M059J (cell line): ENCODE results near the gene PHF21A. TPM values are rescaled to one million over a fixed set of nuclear protein-coding genes. Genes with fewer than 3 reads are reported as not detected.
A peak's percentile ranks its signal among the peaks of the same experiment; 100 is the strongest.

Source experiments
- DNase-seq: peaks from one replicate; pipeline ENCODE4 v3.0.0-alpha.2; 2012; ENCODE audit warnings: low read depth
- total RNA-seq: library from RNA; depleted of rRNA; stranded (reverse); fragments of >200 nt; shearing (Covaris generic); gene quantifications from 2 replicates; pipeline ENCODE4 v1.2.3, GENCODE V29; 2014

Gene PHF21A
- total RNA-seq, 1 experiment from 2014 or later, result 19.7 TPM

DNA sequence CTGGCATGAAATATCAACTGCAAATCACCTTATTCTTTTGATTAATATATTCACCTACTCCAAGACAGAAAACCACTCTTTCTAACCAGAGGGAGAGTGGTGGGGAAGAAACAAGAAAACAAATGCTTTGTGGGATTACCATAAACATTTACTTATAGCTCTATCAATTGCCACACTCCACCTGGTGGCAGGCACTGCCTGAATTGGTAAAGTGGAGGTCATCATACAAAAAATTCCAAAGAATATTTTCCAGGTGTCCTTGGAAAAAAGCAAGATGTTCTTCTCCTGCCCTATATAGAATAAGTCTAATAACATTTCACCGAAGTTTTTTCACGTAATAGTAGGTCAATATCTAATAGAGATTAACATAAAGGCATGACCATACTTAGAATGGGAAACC lies 45.3 kb downstream of the PHF21A start:
- no peak for DNase-seq

DNA sequence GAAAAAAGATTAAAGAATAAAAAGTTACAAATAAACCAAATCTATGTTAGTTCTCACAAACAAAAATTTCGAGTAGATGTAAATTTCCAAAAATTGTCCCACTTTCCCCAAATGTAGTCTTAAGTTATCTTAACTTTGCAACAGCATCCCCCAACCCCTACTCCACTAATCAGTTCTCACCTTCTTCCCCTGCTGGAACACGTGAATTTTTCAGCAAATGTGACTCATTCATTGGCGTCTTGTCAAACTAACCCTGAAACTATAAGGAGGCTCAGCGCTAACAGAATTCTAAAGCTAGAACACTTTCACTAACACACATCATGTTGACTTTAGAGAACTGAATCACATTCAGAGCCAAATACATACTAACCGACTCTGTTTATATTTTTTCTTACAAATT lies 46.1 kb downstream of the PHF21A start:
- peak; percentile 72 for DNase-seq

DNA sequence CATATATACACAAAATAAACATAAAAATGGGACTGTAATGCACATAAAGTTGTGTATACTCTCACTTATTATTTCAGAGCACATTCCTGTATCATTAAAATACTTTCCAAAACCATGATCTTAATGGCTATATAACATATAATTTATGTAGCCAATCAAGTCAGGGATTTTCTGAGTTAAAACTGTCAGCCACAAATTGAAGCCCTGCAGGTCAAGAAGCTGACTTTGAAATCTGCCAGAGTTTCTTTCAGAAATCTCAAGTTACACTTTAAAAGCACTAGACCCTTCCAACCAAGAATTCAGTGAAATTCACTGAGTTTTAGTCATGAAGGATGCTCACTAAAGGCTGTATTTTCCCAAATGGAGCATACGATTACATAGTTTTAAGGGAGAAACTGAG lies 47.6 kb downstream of the PHF21A start:
- DNase-seq, result no peak

DNA sequence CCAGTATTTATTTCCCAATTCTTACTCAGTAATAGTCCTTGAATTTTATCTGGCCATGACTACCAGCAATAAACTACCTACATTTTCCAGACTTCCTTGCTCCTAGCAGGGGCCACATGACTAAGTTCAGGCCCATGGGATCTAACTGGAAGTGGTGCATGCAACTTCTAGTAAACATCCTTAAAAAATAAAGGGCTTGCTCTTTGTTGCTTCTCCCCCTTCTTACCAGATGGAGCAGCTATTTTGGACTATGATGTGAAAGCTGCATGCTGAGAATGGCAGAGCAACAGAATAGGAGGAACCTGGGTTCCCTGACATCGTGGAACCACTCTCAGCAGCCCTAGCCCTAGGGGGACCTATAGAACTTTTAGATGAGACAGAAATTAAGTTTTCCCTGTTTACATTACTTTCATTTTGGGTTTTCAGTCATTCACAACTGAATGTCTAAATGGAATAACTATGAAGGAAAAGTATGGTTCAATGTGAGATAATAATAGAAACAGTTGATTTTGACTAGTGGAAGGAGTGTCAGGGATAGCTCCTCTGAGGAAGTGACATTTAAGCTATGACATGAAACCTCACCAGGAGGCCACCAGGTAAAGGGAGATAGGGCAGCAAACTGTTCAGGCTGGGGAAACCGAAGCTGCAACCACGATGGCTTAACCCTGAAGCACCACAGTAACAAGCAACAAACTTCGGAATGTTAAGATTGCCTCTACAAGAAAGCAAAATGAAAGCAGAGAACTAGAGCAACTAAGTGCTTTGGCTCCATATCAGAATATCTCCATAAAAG lies 48.9 kb downstream of the PHF21A start:
- no peak for DNase-seq

DNA sequence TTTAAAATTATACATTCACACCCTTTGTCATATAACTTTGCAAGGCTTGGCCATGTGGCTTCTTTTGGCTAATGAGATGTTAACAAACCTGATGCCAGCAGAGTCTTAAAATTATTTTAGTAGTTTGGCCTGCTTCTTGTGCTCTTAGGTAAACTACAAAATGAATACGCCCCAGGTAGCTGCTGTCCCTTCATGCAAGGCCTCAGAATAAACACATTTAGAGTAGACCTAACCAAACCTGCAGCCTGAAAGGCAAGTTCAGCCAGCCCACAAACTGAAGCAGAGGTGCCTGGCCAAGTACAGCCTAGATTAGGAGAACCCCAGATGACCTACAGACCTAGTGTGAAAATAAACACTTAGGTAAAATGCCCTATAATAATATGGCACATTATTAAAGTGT lies 50.2 kb downstream of the PHF21A start:
- no peak for DNase-seq

DNA sequence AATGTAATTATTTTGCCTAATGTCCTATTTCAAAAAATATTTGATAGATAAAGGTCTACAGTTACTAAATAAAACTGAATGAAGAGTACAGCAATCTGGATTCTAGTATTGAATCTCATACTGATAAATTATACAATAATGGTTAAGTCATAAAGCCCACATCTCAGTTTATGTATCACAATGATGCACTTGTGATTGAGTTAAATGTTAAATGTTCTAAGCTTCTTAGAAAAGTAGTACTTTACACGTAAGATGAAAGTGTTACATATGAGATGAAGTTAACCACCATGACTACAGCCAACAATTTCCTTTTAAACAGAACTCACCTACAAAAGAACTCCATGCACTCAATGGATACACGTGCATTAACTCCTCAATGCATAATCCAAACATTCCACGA lies 51.7 kb downstream of the PHF21A start:
- DNase-seq, result no peak

DNA sequence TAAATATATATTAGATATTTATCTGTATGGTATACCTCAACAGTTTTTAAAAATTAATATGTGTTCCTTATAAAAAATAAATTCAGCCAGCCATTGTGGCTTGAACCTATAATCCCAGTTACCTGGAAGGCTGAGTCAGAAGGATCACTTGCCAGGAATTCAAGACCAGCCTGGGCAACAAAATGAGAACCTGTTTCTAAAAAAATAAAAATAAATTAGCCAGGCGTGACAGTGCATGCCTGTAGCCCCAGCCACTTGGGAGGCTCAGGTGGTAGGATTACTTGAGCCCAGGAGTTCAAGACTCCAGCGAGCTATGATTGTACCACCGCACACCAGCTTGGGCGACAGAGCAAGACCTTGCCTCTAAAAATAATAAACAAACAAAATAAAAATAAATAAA lies 54.9 kb downstream of the PHF21A start:
- DNase-seq, result no peak

DNA sequence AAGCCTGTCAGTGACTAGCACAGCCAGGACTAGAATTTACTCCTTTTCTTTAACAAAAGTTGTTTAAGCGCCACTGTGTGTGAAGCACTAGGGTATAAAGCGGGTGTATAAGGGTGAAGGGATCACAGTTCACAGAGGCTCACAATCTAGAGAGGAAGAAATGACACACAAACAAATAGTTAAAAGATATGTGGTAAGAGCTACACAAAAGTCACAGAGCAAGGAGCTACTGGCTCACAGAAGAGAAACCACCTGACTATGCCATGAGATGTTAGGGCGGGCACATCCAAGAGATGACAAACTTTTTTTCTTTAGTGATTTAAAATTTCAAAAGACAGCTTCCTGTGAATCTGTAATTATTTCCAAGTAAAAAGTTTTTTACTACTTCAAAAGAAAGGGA lies 55.6 kb downstream of the PHF21A start:
- no peak for DNase-seq

DNA sequence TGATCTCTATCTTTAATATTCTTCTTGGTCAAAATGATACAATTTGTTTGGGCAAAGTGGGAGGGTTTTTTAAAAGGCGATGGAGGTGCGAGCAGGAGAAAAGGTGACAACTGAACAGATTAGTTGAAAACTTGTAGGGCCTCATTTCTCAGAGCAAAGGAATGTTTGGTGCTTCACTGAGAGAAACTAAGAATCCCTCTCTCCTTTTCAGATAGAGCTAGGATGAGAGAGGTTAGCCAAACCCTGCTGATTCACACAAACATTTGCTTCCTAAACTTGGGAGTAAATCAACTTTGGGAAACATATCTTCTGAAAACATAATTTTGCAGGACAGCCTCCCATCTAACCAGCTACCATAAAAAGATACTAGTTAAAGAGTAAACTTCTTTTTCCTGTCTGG lies 57.0 kb downstream of the PHF21A start:
- DNase-seq, result no peak

DNA sequence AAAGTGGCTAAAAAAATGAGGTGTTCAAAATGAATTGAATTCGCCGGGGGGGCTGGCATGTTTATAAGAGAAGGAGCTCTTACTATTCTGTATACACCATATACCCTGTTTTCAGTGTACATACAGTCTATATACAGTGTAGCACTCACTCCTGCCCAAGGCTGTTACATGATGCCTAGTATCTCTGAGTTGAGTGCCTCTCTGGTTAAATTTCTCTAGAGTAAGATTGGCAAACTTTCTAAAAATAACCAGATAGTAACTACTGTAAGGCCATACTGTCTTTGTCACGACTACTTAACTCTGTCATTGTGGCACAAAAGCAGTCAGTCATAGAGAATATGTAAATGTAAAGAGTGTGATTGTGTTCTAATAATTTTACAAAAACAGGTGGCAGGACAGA lies 58.1 kb downstream of the PHF21A start:
- no peak for DNase-seq

DNA sequence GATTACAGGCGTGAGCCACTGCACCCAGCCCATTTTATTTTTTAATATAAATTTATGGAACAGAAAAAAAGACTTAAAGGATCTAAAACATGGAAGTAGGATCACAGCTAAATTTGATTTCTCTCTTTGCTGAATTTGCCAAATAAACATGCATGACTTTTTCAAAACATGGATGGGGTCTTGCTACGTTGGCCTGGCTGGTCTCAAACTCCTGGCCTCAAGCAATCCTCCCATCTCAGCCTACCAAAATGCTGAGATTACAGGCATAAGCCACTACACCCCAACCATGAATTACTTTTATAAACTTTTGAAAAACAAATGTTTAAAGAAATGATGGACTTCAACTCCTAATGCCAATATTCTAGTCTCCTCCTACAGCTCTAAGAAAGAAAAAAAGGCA lies 61.2 kb downstream of the PHF21A start:
- no peak for DNase-seq

DNA sequence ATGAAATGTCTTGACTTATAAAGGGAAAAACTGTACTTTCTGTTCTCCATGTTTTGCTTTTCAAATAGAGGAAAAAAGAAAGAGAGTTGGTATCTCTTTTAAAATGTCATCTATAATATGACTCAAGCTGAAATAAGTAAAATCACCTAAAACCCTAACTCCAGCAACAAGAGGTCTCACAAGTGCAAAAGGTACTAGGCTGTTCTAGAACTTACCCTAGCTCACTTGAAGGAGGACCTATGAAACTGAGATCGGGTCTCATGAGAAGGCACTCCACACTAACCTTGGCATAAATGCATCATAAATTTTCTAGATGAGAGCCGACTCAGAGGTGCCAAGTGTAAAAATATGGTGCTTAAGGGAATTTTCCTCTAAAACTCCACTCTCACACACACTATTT lies 63.8 kb downstream of the PHF21A start:
- DNase-seq, result no peak

DNA sequence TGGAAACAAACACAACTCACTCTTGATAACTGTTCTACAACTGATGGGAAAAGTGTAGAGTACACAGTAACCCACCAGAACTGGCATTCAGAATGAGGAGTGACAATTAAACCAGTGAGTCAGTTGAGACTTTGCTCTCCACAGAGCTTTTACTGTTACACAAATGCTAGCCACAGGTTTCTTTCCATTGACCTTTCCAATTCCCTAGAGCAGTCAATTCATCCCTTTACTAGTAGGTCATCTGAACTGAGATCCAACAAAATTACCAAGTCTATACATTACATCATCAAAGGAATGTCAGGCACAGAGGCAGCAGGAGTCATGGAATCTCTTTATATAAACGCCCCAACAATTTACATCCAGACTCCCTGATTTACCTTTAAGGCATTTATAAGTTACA lies 65.9 kb downstream of the PHF21A start:
- peak; percentile 45 for DNase-seq

DNA sequence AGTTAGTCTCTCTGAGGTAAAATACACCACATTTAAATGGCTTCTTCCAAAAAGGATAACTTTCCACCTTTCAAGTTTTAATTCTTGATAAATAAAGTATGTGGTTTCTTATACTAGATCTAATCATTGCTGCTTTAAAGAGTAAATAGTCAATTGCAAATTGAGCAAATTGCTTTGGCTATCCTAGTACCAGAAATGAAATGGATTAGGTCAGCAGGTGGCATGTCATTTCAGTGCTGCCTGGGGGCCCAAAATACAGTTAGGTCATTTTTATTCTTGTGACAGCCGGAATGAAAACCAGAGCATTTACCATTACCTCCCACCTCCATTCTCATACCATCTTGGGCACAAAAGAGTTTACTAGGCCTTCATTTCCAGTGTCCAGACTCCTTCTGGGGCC lies 70.2 kb downstream of the PHF21A start:
- DNase-seq, result no peak

DNA sequence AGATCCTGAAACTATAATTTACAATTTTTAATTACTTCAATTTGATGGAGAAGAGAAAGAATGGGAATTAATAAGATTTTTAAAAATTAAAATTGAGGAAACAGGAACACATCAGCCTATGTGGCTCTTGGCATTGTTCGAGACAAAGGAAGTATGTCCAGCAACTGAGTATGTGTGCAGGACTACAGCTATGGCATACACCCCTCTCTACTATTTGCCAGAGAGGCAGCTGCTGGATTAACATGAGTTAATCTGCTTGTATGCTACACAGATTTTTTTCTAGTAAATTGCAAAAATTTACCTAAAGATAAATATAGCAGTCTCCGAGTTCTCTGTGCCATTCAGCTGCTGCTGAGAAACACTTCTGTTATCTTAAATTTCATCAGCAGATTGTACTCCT lies 70.6 kb downstream of the PHF21A start:
- DNase-seq, result no peak

DNA sequence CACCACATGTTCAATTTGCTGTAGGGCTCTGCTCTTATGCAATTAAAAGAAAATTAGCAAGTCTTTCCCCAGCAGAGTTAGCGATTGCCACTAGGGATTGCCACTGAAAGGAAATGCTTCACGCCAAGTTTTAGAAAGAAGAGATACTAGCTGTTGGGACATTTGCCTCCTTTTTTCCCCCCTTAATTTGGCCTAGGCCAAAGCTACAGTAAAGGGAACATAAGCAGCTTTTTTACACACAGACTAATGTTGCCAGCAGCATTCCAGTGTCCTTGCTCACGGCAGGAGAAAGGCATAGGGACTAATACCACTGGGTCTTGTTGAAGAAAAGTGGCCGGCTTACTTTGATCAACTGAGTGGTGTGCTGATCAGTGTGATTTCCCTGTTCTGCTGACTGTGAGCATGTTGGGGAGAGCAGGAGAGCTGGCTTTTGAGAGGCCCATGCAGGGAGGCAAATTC lies 71.2 kb downstream of the PHF21A start:
- DNase-seq, result peak; percentile 68

DNA sequence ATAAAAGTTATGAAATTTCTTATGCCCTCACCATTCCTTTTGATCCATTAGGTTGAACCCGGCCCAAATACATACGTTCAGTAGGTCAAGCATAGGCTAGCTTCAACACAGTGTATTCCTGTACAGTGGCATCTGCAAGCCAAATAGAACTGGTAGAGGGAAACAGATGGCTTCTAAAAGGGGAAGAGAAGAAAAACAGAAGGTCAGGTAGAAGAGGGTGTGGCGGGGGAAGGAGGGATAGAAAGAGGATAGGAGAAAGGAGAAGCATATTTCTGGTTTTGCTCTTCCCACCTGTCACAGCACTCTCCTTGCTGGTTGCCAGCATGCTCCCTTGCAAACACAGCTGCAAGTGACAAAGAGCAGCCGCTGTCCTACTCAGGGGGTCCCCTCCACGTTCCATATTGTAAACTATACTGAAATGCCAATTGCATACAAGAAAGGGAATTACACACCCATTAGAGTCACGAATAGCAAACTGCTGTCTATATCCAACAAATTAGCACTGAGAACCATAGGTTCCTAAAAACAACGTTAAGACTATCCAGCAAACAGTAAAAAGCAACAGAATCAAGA lies 71.8 kb downstream of the PHF21A start:
- DNase-seq, result no peak

DNA sequence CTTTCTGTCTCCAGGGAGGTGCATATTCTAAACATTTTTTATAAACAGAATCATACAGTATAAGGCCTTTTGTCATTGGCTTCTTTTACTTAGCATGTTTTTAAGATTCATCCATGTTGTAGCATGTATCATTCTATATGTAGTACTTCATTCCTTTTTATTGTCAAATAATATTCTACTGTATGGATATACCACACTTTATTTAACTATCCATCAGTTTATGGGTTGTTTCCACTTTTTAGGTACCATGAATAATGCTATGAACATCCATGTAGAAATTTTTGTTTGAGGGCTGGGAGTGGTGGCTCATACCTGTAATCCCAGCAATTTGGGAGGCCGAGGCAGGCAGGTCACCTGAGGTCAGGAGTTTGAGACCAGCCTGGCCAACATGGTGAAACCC lies 73.1 kb downstream of the PHF21A start:
- DNase-seq, result no peak

DNA sequence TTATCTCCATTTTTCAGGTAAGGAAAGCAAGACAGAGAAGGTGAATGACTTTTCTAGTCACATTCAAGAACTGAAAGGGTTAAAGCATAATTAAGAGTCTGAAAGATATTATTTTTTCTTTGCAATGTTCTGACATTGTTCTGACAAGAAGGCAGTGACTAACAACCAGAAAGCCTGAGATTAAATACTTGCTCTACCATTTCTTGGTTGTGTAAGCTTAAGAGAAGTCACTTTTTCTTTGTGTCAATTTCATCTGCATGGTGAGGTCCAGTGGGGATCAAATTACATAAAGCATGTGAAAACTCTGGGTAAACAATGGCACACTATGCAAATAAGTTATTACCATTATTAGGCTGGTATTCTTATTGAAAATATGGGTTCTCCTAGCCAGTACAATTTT lies 73.7 kb downstream of the PHF21A start:
- DNase-seq, result peak; percentile 10

DNA sequence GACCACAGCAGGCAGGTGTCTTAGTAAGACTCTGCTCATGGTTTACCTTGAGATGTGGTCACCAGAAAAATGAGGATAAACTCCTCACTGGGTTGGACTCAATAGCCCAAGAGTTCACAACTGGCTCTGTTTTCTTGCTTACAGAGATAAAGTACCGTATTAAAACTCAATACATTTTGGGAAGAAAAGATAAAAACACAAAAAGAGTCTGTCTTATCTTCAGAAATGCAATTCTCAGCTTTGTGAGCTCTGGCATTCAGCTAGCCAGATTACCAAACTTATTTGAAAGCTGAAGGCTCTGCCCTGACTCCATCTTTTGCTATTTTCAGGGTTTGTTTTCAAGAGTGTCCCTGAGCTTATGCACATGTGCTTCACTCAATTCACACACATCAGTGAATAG lies 75.4 kb downstream of the PHF21A start:
- no peak for DNase-seq

DNA sequence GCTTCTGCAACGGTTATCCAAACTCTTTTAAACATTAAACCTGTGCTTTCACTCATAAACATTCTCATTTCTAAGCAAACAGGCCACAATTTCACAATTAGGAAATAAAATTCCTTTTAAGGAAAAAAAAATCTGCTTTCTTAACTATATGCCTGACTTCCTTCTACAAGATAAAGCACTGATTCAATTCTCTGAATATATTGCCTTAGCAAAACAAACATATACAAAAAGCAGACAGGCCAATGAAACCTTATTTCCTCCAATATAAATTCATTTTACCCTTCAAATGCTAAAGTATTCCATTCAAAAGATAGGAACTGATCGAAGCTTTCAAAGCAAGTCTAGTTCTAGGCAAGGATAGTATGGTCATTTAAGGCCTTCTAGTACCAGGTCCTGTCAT lies 76.7 kb downstream of the PHF21A start:
- DNase-seq, result no peak

DNA sequence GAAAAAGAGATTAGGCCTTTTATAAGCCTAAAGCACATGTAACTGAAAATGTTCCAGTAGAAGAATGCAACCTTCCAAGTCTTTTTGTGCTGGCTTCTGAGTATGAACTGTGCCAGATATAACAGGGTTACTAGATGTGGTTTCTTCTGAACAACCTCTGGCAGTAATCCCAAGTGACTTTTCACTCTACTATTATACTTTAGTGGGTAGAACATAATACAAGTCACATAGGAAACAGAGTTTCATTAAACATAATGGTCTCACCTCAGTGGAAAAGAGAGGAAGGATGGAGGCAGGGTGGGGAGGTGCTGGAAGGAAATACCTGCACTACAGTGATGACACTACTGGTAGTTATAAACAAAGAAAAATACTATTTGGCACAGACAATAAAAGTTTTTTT lies 81.3 kb downstream of the PHF21A start:
- peak; percentile 40 for DNase-seq

DNA sequence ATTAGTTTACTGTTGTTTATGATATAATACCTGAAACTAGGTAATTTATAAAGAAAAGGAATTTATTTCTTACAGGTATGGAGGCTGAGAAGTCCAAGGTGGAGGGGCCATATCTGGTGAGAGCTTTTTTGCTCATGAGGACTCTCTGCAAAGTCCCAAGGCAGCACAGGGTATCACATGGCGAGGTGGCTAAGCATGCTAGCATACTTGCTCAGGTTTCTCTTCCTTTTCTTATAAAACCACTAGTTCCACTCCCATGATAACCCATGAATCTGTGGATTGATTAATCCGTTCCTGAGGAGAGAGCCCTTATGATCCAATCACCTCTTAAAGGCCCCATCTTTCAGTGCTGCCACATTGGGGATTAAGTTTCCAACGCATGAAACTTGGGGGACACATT lies 82.7 kb downstream of the PHF21A start:
- DNase-seq, result no peak

DNA sequence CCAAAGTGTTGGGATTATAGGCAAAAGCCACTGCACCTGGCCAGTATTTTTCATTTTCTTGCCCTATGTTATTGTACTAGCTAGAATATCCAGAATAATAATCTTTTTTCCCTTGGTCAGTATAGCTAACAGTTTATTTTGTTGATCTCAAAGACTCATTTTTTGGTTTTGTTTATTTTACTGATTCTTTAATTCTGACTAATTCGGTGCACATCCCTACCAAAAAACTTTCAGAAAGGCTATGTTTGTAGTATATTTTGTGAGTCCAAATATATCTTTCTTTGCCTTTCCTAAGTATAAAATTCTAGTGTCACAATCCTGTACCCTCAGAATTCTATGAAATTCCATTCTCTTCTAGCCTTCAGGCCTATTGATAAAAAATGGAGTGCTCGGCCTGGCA lies 84.3 kb downstream of the PHF21A start:
- no peak for DNase-seq
